ENCODE results near the gene MED31.

DNA sequence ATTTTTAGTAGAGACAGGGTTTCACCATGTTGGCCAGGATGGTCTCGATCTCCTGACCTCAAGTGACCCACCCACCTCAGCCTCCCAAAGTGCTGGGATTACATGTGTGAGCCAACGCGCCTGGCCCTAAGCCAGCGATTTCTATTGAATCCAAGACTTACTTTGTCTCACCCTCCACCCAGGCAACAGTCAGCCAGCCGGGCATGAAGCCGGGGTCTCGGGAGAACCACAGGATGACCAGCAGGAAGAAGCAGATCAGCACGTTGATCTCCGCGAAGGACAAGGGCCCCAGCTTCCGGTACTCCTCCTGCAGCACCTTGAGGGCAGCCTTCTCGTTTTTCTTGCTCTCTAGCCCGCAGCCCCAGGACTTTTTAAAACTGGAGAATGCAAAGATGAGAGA is 44.2 kb upstream of the MED31 start:
- TF ChIP-seq CTCF (conservative IDR thresholded peaks at IDR 0.05) (no peak), EZH2 (IDR thresholded peaks at IDR 0.05; ENCODE audit: low read depth) (no peak)

Data from PC-9 (cell line).